Pons (tissue), 1 donor: ENCODE data around the gene EXOC1.
"Not testable (repeated sequence)": the region's sequence is repeated elsewhere in the genome, so short reads cannot be mapped to it uniquely, and the experiment has no call there.

Source experiments
- DNase-seq: peaks from one replicate; pipeline ENCODE4 v3.0.0-alpha.2; 2016; ENCODE audit warnings: low spot score

EXOC1 gene, protein sequence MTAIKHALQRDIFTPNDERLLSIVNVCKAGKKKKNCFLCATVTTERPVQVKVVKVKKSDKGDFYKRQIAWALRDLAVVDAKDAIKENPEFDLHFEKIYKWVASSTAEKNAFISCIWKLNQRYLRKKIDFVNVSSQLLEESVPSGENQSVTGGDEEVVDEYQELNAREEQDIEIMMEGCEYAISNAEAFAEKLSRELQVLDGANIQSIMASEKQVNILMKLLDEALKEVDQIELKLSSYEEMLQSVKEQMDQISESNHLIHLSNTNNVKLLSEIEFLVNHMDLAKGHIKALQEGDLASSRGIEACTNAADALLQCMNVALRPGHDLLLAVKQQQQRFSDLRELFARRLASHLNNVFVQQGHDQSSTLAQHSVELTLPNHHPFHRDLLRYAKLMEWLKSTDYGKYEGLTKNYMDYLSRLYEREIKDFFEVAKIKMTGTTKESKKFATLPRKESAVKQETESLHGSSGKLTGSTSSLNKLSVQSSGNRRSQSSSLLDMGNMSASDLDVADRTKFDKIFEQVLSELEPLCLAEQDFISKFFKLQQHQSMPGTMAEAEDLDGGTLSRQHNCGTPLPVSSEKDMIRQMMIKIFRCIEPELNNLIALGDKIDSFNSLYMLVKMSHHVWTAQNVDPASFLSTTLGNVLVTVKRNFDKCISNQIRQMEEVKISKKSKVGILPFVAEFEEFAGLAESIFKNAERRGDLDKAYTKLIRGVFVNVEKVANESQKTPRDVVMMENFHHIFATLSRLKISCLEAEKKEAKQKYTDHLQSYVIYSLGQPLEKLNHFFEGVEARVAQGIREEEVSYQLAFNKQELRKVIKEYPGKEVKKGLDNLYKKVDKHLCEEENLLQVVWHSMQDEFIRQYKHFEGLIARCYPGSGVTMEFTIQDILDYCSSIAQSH

DNA sequence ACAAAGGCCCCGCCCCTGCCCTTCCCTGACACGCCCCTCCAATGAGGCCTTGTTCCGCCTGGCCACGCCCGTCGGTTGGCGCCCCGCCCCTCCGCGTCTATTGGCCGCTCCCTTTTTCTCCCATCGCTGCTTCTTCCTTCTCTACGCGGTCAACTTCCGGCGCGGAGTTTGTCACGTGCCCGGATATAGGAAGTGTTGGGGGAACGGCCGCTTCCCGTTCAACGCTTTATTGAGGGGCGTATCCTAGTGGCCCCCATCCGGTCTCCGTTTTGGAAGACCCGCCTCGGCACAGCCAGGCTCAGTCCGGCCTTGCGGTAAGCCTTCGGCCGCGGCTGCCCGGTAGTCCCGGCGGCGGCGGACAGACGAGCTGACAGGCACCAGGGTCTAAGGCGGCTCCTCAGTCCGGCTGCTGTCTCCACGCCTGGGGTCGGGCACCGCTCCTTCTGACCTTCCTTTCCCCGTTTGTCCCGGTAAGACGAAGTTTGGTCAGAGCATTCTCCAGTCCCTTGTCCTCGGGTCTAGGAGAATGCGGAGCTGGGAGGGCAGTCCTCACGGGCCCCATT lies at the start of gene EXOC1:
EXOC1 (plus strand) TSS at position 165 of the 563 bp plus-strand sequence. CDS start 4,676 bp downstream, outside the sequence.
- DNase-seq = peak; percentile 97

DNA sequence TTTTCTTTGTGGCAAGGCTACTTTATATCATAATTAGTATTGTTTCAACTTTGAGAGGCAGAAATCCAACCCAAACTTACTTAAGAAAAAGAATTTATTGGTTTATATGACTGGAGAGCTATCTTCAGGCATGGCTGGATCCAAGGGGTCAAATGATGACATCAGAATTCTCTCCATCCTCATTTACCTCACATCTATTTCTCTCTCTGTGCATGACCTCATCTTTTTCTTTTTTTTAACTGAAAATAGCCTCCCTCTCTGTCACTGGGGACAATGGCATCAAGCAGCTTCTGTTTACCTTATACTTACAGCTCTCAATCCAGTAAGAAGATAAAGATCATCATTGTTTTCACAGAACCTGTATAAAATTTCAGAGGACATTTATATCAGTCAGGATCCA lies 45.9 kb upstream of the EXOC1 start:
- DNase-seq = no peak

- DNase-seq = no peak
Observed at GRCh38 chr4:55808186-55808585, 45.3 kb upstream of the EXOC1 start.

GRCh38 chr4:55808632-55809031 lies 44.8 kb upstream of the EXOC1 start:
- DNase-seq = no peak

- DNase-seq = no peak
Observed at GRCh38 chr4:55817691-55818090, 35.8 kb upstream of the EXOC1 start.

- DNase-seq = no peak
Observed at GRCh38 chr4:55819634-55820033, 33.8 kb upstream of the EXOC1 start, which contains the start of gene EXOC1L. Gene EXOC1L, plus strand, starts transcription at chr4:55819790. Its CDS starts 237 bp downstream, at chr4:55820027.

DNA sequence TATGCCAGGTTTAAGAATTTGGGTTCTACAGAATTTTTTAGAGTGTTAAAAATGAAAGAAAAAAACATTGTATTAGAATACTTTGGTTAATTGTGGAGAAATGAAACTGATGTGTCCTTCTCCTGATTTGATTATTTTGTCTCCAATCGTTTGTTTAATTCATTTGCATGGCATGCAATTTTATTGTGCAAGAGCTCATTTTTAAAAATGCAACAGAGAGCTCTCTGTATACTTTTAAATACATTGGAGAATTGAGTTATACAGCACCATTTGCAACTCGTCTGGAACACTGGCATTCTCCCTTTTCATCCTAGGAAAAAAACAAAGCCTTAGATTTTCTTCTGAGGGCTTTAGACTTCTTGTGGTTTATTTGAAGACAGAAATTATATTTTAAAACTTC lies 33.2 kb upstream of the EXOC1 start:
- no peak for DNase-seq

GRCh38 chr4:55822329-55822728 lies 31.1 kb upstream of the EXOC1 start:
- no peak for DNase-seq

DNA sequence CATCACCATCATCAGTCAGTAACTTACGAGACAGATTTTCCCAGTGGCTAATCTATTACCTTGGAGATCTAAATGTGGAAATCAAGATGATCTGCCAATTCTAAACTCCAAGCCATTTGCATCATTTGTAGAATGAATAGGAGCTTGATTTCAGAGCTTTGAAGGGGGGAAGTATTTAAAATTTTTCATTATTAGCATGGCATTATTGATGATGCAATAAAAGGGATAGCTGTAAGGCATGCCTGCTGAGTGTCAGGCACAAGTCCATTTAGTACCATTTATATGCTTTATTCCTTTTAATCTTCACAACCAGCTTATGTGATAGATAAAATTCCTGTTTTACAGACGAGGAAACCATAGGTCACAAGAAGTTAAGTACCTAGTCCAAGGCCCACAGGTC lies 28.6 kb upstream of the EXOC1 start:
- no peak for DNase-seq

GRCh38 chr4:55826986-55827385 lies 26.5 kb upstream of the EXOC1 start:
- DNase-seq = no peak

DNA sequence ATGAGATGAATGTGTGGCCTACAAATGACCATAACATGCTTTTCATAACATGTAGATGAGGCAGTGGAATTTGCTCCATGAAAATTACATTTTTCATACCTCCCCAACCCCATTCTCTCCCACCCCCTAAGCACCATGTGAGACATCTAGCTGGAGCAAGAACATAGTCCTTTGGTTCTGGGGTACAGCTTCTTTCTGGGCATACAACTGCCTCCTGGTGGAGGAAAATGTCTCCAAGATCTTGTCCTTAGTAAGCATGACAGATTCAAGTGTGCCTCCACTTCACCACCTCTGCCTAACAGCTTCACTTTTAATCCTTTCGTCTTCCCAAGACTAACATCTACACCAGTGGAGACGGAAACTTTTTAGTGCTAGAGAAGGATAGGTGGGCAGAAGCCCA lies 25.9 kb upstream of the EXOC1 start:
- DNase-seq = no peak

DNA sequence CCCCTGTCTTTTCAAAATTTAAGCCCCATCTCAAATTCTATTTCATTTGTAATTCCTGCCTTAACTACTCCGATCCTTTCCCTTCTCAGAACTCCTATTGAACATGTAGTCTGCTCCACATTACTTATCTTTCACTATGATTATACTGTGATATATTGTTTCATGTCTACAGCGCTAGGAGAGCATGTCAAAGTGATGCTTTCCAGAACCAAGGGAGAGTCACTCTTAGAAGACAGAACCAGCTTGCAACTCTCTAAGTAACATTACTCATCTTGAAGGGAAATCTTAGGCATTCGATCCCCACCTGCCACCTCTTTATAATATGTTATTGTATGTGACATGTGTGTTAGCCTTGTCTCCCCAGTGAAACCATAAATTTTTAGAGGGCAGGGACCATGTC lies 23.4 kb upstream of the EXOC1 start:
- DNase-seq = no peak

DNA sequence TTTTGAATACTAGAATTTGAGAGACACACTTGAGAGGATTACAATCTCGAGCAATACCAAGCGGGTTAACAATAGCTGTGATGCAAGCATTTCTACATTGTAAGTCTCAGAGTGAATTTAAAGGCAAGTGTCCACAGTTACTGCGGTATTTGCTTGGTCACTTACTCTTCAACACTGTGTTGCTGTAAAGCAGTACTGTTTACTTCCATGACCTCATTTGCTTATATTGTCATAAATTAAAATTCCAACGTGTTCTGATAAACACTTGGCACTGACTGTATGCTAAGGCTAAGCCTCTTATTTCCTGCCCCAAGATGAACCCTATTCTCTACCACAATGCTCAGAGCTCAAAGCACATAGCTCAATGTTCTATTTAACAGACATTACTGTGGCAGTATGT lies 22.7 kb upstream of the EXOC1 start:
- DNase-seq = no peak

GRCh38 chr4:55834086-55834795 lies 19.2 kb upstream of the EXOC1 start:
- DNase-seq = no peak

DNA sequence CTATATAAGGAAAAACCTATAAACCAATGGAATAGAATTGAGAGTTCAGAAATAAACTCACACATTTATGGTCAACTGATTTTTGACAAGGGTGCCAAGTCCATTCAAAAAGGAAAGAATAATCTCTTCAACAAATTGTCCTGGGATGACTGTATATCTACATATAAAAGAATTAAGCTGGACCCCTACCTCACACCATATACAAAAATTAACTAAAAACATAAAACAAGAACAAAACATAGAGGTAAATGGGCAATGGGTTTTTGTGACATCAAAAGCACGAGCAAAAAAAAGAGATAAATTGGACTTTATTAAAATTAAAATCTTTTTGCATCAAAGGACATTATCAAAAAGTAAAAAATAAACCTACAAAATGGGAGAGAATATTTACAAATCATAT lies 15.5 kb upstream of the EXOC1 start:
- no peak for DNase-seq

- DNase-seq = no peak
Observed at GRCh38 chr4:55838356-55838755, 15.1 kb upstream of the EXOC1 start.

GRCh38 chr4:55838952-55839351 lies 14.5 kb upstream of the EXOC1 start:
- no peak for DNase-seq

DNA sequence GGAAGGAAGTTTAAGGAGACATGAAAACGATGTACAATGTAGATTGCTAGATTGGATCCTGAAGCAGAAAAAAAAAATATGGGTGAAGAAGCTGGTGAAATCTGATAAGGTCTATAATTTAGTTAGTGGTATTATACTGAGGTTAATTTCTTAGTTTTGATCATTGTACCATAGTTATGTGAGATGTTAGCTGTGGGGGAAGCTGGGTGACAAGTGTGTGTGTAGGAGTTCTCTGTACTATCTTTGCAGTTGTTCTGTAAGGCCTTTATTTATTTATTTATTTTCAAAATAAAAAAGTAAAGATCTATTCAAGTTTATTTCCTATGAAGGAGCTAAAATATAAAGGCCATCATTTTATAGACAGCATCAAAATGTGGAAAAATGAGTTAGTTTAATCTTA lies 12.5 kb upstream of the EXOC1 start:
- DNase-seq = no peak

- not testable (repeated sequence) for DNase-seq
Observed at GRCh38 chr4:55841373-55842239, 11.8 kb upstream of the EXOC1 start.

DNA sequence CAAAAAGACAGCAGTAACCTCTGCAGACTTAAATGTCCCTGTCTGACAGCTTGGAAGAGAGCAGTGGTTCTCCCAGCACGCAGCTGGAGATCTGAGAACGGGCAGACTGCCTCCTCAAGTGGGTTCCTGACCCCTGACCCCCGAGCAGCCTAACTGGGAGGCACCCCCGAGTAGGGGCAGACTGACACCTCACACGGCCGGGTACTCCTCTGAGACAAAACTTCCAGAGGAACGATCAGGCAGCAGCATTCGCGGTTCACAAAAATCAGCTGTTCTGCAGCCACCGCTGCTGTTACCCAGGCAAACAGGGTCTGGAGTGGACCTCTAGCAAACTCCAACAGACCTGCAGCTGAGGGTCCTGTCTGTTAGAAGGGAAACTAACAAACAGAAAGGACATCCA lies 11.1 kb upstream of the EXOC1 start:
- DNase-seq = not testable (repeated sequence)

GRCh38 chr4:55849724-55850123 lies 3.7 kb upstream of the EXOC1 start:
- no peak for DNase-seq
